Measurements from ENCODE around the gene FICD. TPM values are rescaled to one million over a fixed set of nuclear protein-coding genes. Genes with fewer than 3 reads are reported as not detected.
A peak's percentile ranks its signal among the peaks of the same experiment; 100 is the strongest.

The FICD gene
- total and polyA plus RNA-seq, 2 of the 13 experiments (the other 11 are each of a cell fraction or from before 2014, with no cell fraction given) = 0.99 to 3.0 TPM

DNA sequence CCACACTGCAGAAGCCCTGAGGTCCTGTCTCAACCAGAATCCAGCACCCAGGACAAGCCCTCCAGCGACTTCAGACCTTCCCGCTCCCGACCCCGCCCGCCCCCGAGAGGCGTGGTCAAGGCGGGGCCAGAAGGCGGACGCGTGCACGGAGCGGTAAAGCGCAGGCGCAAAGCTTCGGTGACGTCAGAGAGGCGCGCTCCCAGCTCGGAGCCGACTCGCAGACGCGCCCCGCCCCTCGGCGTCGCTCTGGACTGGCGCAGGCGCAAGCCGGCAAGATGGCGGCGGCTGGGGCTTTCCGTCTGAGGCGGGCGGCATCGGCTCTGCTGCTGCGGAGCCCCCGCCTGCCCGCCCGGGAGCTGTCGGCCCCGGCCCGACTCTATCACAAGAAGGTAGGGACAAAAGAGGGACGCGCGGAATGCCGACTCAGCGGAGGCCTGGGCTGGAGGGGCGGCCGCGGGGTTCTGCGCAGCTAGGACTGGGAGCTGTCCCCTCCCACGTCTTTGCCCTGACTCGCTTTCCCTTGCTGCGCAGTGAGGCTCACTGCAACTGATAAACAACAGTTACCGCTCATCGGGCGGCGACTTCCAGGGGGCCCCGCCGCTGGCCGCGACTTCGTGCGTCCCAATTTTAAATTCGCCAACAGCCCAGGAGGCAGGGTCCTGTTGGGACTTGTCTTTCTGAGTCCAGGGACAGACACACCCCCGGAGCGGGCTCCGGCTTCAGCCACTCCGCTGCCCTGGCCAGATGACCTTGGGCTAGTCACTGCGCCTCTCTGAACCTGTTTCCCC, 47.5 kb downstream of the FICD start, which contains the start of gene ISCU (continued):
- TF ChIP-seq, protein P1, sequence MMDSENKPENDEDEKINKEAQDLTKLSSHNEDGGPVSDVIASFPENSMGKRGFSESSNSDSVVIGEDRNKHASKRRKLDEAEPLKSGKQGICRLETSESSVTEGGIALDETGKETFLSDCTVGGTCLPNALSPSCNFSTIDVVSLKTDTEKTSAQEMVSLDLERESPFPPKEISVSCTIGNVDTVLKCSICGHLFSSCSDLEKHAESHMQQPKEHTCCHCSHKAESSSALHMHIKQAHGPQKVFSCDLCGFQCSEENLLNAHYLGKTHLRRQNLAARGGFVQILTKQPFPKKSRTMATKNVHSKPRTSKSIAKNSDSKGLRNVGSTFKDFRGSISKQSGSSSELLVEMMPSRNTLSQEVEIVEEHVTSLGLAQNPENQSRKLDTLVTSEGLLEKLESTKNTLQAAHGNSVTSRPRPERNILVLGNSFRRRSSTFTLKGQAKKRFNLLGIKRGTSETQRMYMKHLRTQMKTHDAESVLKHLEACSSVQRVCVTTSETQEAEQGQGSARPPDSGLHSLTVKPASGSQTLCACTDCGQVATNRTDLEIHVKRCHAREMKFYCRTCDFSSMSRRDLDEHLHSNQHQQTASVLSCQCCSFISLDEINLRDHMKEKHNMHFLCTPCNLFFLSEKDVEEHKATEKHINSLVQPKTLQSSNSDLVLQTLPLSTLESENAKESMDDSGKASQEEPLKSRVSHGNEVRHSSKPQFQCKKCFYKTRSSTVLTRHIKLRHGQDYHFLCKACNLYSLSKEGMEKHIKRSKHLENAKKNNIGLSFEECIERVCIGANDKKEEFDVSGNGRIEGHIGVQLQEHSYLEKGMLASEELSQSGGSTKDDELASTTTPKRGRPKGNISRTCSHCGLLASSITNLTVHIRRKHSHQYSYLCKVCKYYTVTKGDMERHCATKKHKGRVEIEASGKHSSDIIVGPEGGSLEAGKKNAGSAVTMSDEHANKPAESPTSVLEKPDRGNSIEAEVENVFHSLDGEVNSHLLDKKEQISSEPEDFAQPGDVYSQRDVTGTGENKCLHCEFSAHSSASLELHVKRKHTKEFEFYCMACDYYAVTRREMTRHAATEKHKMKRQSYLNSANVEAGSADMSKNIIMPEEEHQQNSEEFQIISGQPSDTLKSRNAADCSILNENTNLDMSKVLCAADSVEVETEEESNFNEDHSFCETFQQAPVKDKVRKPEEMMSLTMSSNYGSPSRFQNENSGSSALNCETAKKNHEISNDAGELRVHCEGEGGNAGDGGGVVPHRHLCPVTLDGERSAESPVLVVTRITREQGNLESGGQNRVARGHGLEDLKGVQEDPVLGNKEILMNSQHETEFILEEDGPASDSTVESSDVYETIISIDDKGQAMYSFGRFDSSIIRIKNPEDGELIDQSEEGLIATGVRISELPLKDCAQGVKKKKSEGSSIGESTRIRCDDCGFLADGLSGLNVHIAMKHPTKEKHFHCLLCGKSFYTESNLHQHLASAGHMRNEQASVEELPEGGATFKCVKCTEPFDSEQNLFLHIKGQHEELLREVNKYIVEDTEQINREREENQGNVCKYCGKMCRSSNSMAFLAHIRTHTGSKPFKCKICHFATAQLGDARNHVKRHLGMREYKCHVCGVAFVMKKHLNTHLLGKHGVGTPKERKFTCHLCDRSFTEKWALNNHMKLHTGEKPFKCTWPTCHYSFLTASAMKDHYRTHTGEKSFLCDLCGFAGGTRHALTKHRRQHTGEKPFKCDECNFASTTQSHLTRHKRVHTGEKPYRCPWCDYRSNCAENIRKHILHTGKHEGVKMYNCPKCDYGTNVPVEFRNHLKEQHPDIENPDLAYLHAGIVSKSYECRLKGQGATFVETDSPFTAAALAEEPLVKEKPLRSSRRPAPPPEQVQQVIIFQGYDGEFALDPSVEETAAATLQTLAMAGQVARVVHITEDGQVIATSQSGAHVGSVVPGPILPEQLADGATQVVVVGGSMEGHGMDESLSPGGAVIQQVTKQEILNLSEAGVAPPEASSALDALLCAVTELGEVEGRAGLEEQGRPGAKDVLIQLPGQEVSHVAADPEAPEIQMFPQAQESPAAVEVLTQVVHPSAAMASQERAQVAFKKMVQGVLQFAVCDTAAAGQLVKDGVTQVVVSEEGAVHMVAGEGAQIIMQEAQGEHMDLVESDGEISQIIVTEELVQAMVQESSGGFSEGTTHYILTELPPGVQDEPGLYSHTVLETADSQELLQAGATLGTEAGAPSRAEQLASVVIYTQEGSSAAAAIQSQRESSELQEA (CRISPR knock-in tag; IDR thresholded peaks at IDR 0.05; ENCODE audit: not compliant biosample characterization) = peak; percentile 65
- TF ChIP-seq, protein P2, sequence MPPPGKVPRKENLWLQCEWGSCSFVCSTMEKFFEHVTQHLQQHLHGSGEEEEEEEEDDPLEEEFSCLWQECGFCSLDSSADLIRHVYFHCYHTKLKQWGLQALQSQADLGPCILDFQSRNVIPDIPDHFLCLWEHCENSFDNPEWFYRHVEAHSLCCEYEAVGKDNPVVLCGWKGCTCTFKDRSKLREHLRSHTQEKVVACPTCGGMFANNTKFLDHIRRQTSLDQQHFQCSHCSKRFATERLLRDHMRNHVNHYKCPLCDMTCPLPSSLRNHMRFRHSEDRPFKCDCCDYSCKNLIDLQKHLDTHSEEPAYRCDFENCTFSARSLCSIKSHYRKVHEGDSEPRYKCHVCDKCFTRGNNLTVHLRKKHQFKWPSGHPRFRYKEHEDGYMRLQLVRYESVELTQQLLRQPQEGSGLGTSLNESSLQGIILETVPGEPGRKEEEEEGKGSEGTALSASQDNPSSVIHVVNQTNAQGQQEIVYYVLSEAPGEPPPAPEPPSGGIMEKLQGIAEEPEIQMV (CRISPR knock-in tag; IDR thresholded peaks at IDR 0.05; ENCODE audit: low read depth) = 0 out of 2 replicates have a peak, but pooled peaks have one; percentile 27
- TF ChIP-seq ZNF564 (CRISPR knock-in tag; IDR thresholded peaks at IDR 0.05) = no peak
- TF ChIP-seq, protein P3, sequence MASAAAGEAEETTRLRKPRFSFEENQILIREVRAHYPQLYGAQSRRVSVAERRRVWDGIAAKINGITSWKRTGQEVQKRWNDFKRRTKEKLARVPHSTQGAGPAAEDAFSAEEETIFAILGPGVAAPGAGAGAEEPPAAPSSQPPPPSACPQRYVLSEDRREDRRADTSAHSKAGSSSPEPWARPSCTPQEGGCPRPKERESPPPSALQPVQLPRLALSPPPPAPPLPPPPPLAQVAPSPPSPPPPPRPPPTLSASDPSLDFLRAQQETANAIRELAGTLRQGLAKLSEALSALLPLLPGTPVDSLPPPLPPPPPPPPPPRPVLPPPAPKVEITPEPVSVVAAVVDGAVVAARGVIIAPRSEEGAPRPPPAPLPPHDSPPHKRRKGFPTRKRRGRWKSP (CRISPR knock-in tag; IDR thresholded peaks at IDR 0.05) = peak; percentile 79; the same call in 1 of the 2 replicates
- TF ChIP-seq, protein P4, sequence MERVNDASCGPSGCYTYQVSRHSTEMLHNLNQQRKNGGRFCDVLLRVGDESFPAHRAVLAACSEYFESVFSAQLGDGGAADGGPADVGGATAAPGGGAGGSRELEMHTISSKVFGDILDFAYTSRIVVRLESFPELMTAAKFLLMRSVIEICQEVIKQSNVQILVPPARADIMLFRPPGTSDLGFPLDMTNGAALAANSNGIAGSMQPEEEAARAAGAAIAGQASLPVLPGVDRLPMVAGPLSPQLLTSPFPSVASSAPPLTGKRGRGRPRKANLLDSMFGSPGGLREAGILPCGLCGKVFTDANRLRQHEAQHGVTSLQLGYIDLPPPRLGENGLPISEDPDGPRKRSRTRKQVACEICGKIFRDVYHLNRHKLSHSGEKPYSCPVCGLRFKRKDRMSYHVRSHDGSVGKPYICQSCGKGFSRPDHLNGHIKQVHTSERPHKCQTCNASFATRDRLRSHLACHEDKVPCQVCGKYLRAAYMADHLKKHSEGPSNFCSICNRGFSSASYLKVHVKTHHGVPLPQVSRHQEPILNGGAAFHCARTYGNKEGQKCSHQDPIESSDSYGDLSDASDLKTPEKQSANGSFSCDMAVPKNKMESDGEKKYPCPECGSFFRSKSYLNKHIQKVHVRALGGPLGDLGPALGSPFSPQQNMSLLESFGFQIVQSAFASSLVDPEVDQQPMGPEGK (CRISPR knock-in tag; IDR thresholded peaks at IDR 0.05) = peak; percentile 25; the same call in 1 of the 2 replicates
- TF ChIP-seq, protein P5, sequence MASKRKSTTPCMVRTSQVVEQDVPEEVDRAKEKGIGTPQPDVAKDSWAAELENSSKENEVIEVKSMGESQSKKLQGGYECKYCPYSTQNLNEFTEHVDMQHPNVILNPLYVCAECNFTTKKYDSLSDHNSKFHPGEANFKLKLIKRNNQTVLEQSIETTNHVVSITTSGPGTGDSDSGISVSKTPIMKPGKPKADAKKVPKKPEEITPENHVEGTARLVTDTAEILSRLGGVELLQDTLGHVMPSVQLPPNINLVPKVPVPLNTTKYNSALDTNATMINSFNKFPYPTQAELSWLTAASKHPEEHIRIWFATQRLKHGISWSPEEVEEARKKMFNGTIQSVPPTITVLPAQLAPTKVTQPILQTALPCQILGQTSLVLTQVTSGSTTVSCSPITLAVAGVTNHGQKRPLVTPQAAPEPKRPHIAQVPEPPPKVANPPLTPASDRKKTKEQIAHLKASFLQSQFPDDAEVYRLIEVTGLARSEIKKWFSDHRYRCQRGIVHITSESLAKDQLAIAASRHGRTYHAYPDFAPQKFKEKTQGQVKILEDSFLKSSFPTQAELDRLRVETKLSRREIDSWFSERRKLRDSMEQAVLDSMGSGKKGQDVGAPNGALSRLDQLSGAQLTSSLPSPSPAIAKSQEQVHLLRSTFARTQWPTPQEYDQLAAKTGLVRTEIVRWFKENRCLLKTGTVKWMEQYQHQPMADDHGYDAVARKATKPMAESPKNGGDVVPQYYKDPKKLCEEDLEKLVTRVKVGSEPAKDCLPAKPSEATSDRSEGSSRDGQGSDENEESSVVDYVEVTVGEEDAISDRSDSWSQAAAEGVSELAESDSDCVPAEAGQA (IDR thresholded peaks at IDR 0.05; ENCODE audit: low read depth) = peak; percentile 68
- TF ChIP-seq, protein P5 (CRISPR knock-in tag; IDR thresholded peaks at IDR 0.05; ENCODE audit: borderline replicate concordance) = no peak

Measured in HepG2 (cell line).